Stimulated activated CD8-positive, alpha-beta memory T cell treated with anti-CD3 and anti-CD28 coated beads, Interleukin-4, amount 100 ng/mL, for 1 hour (primary cell): ENCODE results near the gene C1orf21.

Experiments used
- DNase-seq, 2 donors: peaks; one replicate each; pipeline ENCODE4 v3.0.0-alpha.2; 2020; ENCODE audit warnings: low read depth in 2 of 2, low spot score in 1 of 2

C1orf21 gene

DNA sequence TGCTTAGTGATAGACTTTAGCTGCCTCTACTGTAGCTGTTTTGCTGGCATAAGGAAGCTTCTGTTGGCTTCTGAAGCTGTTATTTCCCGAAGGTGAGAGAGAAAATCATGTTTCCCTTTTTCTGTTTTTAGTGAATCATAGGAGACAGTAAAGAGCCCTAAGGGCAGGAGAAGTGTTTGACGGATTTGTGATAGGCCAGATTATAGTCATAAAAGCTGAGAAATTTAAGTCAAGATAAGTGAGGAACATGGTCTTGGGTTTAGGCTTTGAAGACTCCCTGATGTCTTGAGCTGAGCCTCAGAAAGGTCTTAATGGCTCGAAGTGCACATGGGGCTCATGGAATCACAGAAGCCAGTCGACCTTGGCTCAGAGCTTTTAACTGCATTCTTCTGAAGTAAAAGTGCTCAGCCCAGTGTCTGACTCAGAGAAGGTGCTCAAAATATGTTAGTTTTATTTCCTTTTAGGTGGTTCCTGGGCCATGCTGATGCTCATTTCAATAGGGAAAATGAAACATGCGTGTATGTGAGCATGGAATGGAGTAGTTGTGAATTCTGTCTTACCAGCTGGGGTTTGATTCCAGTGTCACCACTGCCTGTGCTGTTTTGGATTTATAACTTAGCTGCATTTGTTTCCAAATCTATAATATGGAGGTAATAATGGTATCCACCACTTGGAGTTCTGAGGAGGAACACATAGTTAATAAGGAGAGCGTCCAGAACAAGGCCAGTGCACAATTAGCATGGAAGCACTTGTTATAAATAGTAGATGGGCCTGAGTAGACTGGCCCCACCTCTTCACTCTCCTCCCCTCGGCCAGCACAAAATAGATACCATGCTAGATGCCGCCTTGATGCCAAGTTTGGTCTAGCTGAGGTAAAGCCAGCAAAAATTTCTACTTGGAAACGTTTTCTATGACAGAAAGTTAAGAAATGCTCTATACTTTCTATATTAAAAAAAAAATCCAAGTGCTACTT, 99.2 kb downstream of the C1orf21 start:
- DNase-seq = no peak

DNA sequence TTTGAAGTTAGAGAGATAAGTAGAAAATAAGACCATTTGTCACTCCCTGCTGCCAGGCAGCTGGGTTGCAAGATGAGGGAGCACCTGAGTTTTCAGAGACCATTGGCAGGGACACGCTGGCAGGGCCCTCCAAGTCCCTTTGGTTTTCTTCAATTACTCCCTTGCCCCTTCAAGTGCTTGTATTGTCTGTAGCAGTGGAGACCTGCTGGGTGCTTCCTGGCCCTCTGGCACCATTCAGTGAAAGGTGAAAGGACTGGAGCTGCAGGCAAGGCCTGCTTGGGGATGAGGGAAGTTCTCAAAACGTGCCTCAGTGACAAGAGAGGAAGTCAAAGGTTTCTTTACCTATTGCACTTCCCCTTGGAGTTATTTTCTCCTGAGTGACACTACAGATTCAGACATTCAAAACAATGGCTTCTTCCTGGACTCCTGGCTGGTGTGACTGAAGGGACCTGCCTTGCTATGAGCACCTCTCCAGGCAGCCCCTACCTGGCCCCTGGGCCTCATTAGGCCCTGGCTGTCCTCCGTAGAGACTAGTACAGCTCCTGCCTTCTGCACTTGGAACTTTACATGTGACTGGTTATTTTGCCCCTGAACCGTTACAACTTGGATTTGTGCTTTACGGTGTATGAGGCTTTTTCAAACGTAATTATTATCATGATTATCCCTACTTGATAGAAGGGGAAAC, 100.1 kb downstream of the C1orf21 start:
- DNase-seq = no peak

- no peak for DNase-seq
Observed at GRCh38 chr1:184487531-184488193, 100.8 kb downstream of the C1orf21 start.

- no peak for DNase-seq
Observed at GRCh38 chr1:184489908-184490307, 103.1 kb downstream of the C1orf21 start.

GRCh38 chr1:184492536-184492935, 105.7 kb downstream of the C1orf21 start:
- no peak for DNase-seq

DNA sequence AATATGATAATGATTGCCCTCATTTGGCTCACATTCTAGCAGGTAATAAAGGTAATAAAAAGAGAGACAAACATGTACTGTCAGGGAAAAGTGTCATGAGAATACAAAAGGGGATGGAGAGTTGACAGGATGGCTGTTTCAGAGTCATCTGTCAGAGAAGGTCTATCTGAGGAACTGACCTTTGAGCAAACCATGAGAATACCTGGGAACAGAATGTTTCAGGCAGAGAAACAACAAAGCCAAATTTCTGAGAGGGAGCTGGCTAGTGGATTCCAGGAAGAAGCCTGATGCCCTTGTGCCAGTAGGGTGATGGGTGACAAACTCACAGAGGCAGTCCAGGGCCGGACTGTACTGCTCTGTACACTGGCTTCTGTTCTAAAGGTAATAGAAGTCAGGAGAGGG, 107.2 kb downstream of the C1orf21 start:
- DNase-seq = no peak

DNA sequence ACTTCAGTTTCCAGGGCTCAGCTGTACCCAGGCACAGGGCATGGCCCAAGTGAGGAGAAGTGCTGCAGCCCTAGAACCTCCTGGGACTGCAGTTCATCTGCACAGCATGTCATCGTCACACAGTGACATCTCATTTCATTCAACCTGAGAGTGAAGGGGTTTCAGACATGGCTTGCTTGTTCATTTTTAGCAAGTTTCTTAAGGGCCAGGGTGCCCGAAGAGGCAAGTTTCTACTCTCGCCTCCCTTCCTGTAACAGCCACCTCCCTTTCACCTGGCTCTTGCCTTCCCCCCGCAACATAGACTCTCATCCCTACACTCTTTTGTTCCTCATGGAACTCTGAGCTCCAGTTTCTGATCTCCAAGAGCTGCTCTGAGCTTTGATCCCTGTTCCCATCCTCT, 108.1 kb downstream of the C1orf21 start:
- DNase-seq = no peak

- DNase-seq = no peak
Observed at GRCh38 chr1:184497959-184498723, 111.3 kb downstream of the C1orf21 start.

DNA sequence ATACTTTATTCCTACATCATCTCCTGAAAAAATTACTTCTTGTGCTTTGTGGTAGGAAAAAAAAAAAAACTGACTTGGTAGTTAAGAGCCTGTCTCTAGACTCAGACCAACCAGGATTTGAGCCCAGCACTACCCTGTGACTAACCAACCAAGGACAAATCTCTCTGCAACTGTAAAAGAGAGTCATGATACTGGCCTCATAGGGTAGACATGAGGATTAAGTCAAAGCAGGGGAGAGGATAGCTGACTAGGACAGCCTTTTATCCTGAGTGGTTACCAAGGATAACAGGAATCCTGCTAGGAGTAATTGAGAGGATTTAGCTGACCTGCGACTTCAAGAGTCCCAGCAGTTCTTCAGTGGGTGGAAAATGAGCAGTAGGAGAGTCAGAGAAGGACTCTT, 112.8 kb downstream of the C1orf21 start:
- DNase-seq = no peak

GRCh38 chr1:184502161-184502560, 115.3 kb downstream of the C1orf21 start:
- DNase-seq = no peak

DNA sequence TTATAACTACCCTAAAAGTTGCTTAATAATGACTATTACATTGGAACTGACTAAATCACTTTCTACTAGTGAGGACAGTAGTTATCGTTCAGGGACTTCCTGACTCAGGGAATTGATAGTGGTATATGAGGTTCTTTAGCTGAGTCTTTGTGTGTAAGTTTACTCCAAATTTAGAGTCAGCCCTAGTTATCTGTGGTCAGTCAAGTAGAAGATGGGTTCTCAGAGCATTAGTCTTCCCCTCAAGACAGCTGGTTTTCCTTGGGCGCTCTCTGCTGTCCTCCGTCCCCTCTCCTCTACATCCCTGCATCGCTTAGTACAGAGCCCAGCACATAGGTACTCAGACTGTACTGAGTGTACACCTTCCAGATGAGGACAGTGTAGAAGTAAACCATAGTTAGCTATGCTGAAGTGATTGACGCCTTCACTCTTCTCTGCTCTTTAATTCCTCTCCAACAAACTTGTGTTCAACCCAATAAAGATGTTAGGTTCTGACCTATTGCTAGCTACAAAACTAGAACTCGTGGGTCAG, 116.5 kb downstream of the C1orf21 start:
- no peak for DNase-seq

DNA sequence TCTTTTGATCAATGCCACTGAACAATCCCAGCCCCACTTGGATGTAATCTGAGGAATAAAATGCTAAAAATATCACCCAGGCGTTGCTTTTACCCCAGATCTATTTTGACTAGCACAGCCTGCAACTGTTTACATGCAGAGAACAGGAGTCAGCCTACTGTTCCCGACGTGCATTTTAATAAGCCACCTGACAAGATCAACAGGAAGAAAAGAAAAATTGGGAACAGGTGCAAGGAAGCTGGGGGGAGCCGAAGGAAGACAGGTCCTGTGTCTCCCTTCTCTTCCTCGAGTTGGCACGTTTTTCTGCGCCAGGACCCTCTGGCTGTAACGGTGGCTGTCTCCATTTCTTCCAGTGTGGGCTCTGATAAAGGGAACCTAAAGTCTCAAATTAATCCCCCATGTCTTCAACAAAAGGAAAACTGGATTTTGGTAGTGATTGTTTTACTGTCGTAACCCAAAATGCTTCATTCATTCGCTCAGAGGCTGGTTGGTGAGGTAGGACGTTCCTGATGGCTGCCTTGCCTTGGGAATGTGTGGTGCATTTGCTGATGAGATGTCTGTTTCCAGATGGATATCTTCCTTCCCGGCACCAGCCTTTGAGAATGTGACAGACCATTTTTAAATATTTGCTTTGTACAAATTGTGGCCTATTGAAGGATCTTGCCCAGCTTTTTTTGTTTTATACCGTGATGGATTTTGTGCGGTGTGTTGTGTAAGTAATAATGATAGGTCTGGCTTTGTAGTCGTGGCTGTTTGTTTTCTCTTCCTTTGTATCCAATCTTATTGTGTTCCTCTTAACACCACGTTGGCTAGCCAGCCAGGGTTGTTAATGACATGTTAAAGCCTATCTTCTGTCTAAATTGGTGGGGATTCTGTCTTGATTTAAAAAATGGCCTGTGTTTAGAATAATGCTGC, 117.5 kb downstream of the C1orf21 start:
- no peak for DNase-seq

DNA sequence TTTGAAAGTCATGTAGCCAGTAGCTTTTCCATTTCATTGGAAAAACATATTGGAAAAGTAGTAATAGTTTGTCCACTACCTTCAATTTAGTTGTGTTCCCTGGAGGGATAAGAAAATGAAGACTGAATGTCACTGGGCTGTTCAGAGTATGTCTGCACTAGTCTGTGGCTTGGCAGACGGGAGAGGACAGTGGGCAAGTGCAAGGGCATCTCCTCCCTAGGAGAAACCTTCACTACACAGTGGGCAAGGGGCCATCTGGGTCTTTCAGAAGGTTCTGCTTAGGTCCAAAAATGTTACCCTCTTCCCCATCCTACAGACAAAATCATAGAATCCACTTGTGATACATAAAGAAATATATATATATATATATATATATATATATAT, 118.1 kb downstream of the C1orf21 start:
- DNase-seq = no peak

- no peak for DNase-seq
Observed at GRCh38 chr1:184506481-184506880, 119.7 kb downstream of the C1orf21 start.

- DNase-seq = no peak
Observed at GRCh38 chr1:184507165-184507564, 120.3 kb downstream of the C1orf21 start.

- DNase-seq = no peak
Observed at GRCh38 chr1:184507604-184508280, 120.9 kb downstream of the C1orf21 start.

DNA sequence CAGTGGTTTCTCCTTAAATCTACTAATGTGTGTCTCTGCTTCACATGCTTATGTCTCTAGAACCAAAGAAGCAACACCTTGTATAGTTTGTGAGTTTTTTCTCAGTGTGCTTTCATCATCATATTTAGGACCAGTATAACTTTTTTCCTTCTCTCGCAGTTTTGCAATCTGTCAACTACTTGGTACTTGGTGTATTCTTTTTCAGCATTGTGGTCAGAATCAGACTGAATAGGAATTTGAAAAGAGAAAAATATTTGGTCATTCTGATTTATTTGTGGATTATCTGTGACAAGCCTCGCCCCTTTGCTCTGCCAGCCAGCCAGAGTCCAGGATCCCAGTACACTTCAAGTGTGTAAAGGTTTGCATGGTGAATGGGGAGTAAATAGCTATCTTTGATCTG, 122.3 kb downstream of the C1orf21 start:
- DNase-seq = no peak

DNA sequence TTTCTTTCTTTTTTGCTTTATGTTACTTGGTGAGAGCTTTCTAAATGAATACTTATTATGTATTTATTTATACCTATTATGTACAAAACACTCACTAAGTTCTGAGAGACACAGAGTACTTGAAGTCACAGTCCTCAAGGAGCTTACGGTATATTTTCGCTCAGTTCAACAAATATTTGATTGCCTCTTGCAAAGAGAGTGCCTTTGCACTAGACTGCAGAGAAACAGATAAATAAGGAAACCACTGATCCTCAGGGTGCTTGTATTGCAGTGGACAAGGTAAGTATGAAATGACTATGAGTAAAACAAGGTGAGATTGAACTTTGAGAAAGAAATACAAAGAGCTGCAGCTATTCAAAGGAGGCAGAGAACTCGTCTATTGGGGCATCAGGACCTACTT, 123.3 kb downstream of the C1orf21 start:
- no peak for DNase-seq

DNA sequence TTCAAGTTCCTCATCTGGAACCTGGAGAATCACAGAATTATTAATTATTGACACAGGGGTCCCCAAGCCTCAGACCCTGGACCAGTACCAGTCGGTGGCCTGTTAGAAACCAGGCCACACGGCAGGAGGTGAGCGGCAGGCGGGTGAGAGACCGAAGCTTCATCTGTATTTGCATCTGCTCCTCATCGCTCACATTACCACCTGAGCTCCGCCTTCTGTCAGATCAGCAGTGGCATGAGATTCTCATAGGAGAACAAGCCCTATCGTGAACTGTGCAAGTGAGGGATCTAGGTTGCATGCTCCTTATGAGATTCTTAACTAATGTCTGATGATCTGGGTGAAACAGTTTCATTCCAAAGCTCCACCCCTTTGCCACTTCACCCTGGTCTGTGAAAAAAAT, 125.9 kb downstream of the C1orf21 start:
- DNase-seq = no peak
